ELR (cell line): ENCODE data around the gene PAX1.

Source experiments
- DNase-seq: peaks from one replicate; pipeline ENCODE4 v3.0.0-alpha.2; 2015; ENCODE audit warnings: low read depth

Gene PAX1

DNA sequence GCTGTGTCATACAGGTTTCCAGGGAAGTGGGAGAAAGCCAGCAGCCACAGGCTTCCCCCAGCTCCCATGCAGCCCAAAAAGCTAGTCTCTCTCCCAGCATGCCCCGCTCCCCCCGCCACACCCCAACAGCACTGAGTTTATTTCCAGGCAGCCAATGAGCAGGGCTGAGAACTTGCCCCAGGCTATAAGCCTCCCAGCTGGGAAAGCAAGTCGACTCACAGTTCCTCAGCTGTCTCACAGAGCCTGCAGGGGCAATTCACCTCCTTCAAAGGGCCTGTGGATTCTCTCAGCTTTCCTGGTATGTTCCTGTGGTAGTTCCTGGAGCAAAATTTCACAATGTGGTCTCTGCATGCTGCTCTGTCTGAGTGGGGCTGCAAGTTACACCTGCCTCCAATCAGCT, 34.2 kb downstream of the PAX1 start:
- no peak for DNase-seq

GRCh38 chr20:21741266-21741665, 35.8 kb downstream of the PAX1 start:
- no peak for DNase-seq

DNA sequence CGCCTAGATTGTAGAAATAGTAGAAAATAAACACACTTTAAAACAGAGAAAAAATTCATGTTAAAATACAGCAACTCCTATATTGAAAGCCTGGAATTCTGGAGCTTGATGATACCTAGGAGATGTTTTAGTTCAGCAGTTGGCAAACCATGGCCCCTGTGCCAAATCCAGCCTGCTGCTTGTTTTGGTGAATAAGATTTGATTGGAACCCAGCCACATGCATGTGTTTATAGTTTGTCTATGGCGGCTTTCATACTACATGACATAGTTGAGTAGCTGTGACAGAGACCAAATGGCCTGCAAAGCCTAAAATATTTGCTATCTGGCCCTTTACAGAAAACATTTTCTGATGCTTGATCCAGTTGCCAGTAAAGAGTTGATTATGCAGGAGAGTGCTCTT, 57.2 kb downstream of the PAX1 start:
- no peak for DNase-seq

- no peak for DNase-seq
Measured at GRCh38 chr20:21767200-21767738, 61.8 kb downstream of the PAX1 start.

DNA sequence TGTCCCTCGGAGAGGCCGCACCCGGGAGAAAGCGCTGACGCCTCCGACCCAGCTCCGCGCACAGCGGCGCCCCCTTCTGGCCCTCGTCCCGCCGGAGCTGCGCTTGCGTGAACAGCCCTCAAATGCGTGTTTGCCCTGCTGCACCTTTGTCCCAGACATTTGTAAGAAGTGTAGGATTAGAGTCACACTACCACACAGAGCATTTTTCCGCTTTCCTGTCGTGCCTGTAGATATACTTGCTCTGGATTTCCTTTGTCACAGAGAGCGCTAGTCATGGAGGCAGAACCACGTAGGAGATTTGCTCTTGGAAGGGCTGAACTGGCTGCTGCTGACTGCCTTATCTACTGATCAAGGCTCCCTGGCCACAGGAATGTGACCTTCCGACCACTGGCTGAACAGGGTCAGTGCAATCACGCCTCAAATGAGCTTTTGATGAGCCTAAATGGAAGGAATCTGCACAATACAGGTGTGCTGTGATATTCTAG, 62.3 kb downstream of the PAX1 start:
- DNase-seq, result no peak
